ENCODE measurements around the gene PREX1.

GRCh38 chr20:48719598-48720255 lies 108.1 kb downstream of the PREX1 start:
- TF ChIP-seq POLR2A (IDR thresholded peaks at IDR 0.05; ENCODE audit: low read depth, low read length) (no peak), CTCF (IDR thresholded peaks at IDR 0.05; ENCODE audit: extremely low read depth in 1 of 2, insufficient read depth in 1 of 2, low read depth in 1 of 2, low read length in 2 of 2) (no peak), MAX (IDR thresholded peaks at IDR 0.05; ENCODE audit: insufficient read depth, insufficient read length) (no peak)
